ENCODE data around the gene CCDC142. TPM values are rescaled to one million over a fixed set of nuclear protein-coding genes. Genes with fewer than 3 reads are reported as not detected.

CCDC142 gene
- total and polyA plus RNA-seq, 4 donors, result 5.1 to 28.3 (median 10.8) TPM

- TF ChIP-seq HNF4G (IDR thresholded peaks at IDR 0.05), result no peak
- TF ChIP-seq RXRA (IDR thresholded peaks at IDR 0.05), result no peak
- no peak for TF ChIP-seq GABPA (IDR thresholded peaks at IDR 0.05 in 1 of 2, conservative IDR thresholded peaks at IDR 0.05 in 1 of 2)
- TF ChIP-seq NR2F2 (IDR thresholded peaks at IDR 0.05), result no peak
- no peak for TF ChIP-seq HNF4A (conservative IDR thresholded peaks at IDR 0.05)
- no peak for TF ChIP-seq ATF3 (IDR thresholded peaks at IDR 0.05)
- no peak for TF ChIP-seq CTCF (IDR thresholded peaks at IDR 0.05; ENCODE audit: low read depth, low read length, missing input control)
- TF ChIP-seq EGR1 (IDR thresholded peaks at IDR 0.05; ENCODE audit: low read depth in 2 of 2), result no peak
- TF ChIP-seq FOXA1 (IDR thresholded peaks at IDR 0.05), result no peak
- TF ChIP-seq ZBTB33 (IDR thresholded peaks at IDR 0.05), result no peak
- TF ChIP-seq JUND (IDR thresholded peaks at IDR 0.05), result no peak
- Histone ChIP-seq H3K27ac (ENCODE audit: low read depth in 1 of 2, low read length in 2 of 2) (peak overlapping the region; percentile 65 to 85), H3K4me3 (ENCODE audit: low read depth in 1 of 3, low read length in 3 of 3) (peak overlapping the region; percentile 62 to 74 (median 67)), H3K36me3 (ENCODE audit: control insufficient read depth in 4 of 4, insufficient read depth in 3 of 4, low read depth in 1 of 4, low read length in 3 of 4) (peaks cover 9 to 26% (median 17%) of the 10 kb centered on the region in 4 donors), H3K27me3 (ENCODE audit: control insufficient read depth in 4 of 4, insufficient read depth in 4 of 4, low read length in 3 of 4) (no peaks in the 10 kb centered on the region), H3K9me3 (ENCODE audit: control insufficient read depth in 4 of 4, low read length in 3 of 4) (no peaks in the 10 kb centered on the region), H3K9ac (ENCODE audit: low read depth in 1 of 2, low read length in 2 of 2) (peak overlapping the region; percentile 15 to 48), H3K4me1 (ENCODE audit: control insufficient read depth in 4 of 4, insufficient read depth in 4 of 4, low read length in 3 of 4) (peaks cover 8 to 26% (median 19%) of the 10 kb centered on the region in 4 donors)
- peak; percentile 84 for DNase-seq (ENCODE audit: low spot score)
- 8% methylated on average over 54 of the region's 54 CpGs for WGBS
Observed at GRCh38 chr2:74530239-74531187, 47.7 kb upstream of the CCDC142 start.

- H3K36me3 ChIP-seq (ENCODE audit: control insufficient read depth in 4 of 4, insufficient read depth in 3 of 4, low read depth in 1 of 4, low read length in 3 of 4), result peaks cover 9 to 26% (median 17%) of the 10 kb centered on the region in 4 donors
- peak within 1 kb of the TSS; percentile 80 to 85 for H3K27ac ChIP-seq (ENCODE audit: low read depth in 1 of 2, low read length in 2 of 2)
- H3K9me3 ChIP-seq (ENCODE audit: control insufficient read depth in 4 of 4, low read length in 3 of 4), result no peaks in the 10 kb centered on the region
- peaks cover 8 to 26% (median 19%) of the 10 kb centered on the region in 4 donors for H3K4me1 ChIP-seq (ENCODE audit: control insufficient read depth in 4 of 4, insufficient read depth in 4 of 4, low read length in 3 of 4)
- H3K9ac ChIP-seq (ENCODE audit: low read depth in 1 of 2, low read length in 2 of 2), result peak within 1 kb of the TSS; percentile 74 to 86
- under 1% methylated on average over 87 of the region's 87 CpGs for WGBS
- no peaks in the 10 kb centered on the region for H3K27me3 ChIP-seq (ENCODE audit: control insufficient read depth in 4 of 4, insufficient read depth in 4 of 4, low read length in 3 of 4)
- peak within 1 kb of the TSS; percentile 67 to 100 (median 97) for H3K4me3 ChIP-seq (ENCODE audit: low read depth in 1 of 3, low read length in 3 of 3)
- DNase-seq (ENCODE audit: low spot score), result peak; percentile 95
- TF ChIP-seq EGR1 (IDR thresholded peaks at IDR 0.05; ENCODE audit: low read depth in 2 of 2) (peak; percentile 49 to 65), JUND (IDR thresholded peaks at IDR 0.05) (peak; percentile 62 to 72), FOXA2 (IDR thresholded peaks at IDR 0.05) (no peak), CTCF (IDR thresholded peaks at IDR 0.05; ENCODE audit: low read depth, low read length, missing input control) (no peak), RAD21 (IDR thresholded peaks at IDR 0.05) (peak; percentile 67 to 68), RXRA (IDR thresholded peaks at IDR 0.05) (peak; percentile 72 to 87), HNF4A (conservative IDR thresholded peaks at IDR 0.05) (peak; percentile 69 to 82), ATF3 (IDR thresholded peaks at IDR 0.05) (no peak), FOXA1 (IDR thresholded peaks at IDR 0.05) (peak; percentile 76), GABPA (IDR thresholded peaks at IDR 0.05 in 1 of 2, conservative IDR thresholded peaks at IDR 0.05 in 1 of 2) (peak; percentile 67 to 96), SP1 (IDR thresholded peaks at IDR 0.05) (peak; percentile 94), YY1 (IDR thresholded peaks at IDR 0.05) (peak; percentile 99), HNF4G (IDR thresholded peaks at IDR 0.05) (no peak), REST (IDR thresholded peaks at IDR 0.05) (peak; percentile 87)
Observed at GRCh38 chr2:74529357-74530238, 46.8 kb upstream of the CCDC142 start, which contains the start of the genes AUP1 and HTRA2. Gene AUP1 (minus strand): TSS chr2:74529706. CDS start chr2:74529629, 77 bp downstream. Gene HTRA2 (plus strand): TSS chr2:74529933. CDS start chr2:74530007, 74 bp downstream.

Data from liver (tissue), 9 donors.